Measurements from ENCODE around the gene TXNDC11. TPM values are rescaled to one million over a fixed set of nuclear protein-coding genes. Genes with fewer than 3 reads are reported as not detected.

The TXNDC11 gene
- total and polyA plus RNA-seq, 10 of the 15 experiments (the other 5 are each of a cell fraction or from before 2014, with no cell fraction given), result 1.7 to 86.7 (median 54.4) TPM

DNA sequence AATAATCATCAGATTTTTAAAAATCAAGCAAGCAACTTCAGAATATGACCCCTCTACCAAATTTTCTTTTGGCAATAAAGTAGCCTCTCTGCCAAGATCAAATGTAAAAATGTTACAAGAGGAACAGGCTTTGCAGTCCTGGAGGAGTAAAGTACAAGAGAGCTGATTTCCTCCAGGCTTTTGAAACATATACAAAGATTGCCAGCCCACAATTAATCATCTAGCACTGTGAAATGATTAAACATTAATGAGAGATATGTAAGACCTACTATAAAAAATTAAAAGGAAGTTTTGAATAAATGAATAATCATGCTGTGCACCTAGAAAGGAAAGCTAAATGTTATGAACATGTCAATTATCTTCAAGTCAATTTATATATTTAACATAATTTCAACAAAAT lies 26.3 kb downstream of the TXNDC11 start:
- intact Hi-C loops (cut with micrococcal nuclease; ENCODE audit: unreplicated experiment) (loop anchor here (5.0 kb wide), 1 partner anchor 309 kb away; no protein-coding TSS in a partner anchor), in situ Hi-C loops (cut with MboI) (no loop called here)
- POLR2A ChIA-PET, result interaction anchor here (0.6 to 1.2 kb wide), 3 partner anchors 23 to 81 kb away, joined by 3 read pairs; partner anchors contain the start of gene ZC3H7A
- RAD21 ChIA-PET (ENCODE audit: unreplicated experiment), result interaction anchor here (0.7 to 2.1 kb wide), 3 partner anchors 26 to 185 kb away, joined by 3 to 12 read pairs (median 3); partner anchors contain the start of gene TXNDC11
- Histone ChIP-seq H3K4me3 (no peak overlapping the region), H3K36me3 (ENCODE audit: control insufficient read depth in 2 of 2, insufficient read depth in 2 of 2, low read length in 1 of 2) (peaks cover 20 to 38% of the 10 kb centered on the region in 2 experiments), H3K79me2 (ENCODE audit: control insufficient read depth, insufficient read depth, low read length) (no peaks in the 10 kb centered on the region; the same call in none of the 2 replicates), H3K4me1 (ENCODE audit: control insufficient read depth, insufficient read depth, low read length) (peaks cover 16% of the 10 kb centered on the region), H3K9me3 (replicated peaks; ENCODE audit: control insufficient read depth, insufficient read depth, low read length) (no peaks in the 10 kb centered on the region), H3K4me2 (ENCODE audit: control insufficient read depth, insufficient read depth) (peak overlapping the region; percentile 23), H4K20me1 (ENCODE audit: control insufficient read depth, insufficient read depth) (no peaks in the 10 kb centered on the region), H3K27ac (ENCODE audit: control insufficient read depth, insufficient read depth) (peak overlapping the region; percentile 48; the same call in 1 of the 2 replicates), H3K27me3 (replicated peaks in 1 of 2; ENCODE audit: control insufficient read depth in 2 of 2, insufficient read depth in 2 of 2, low read length in 1 of 2) (no peaks in the 10 kb centered on the region), H3K9ac (ENCODE audit: control insufficient read depth, insufficient read depth, low read length) (no peak overlapping the region), H2AFZ (ENCODE audit: control insufficient read depth, low read depth, low read length) (no peak overlapping the region)
- CTCF ChIA-PET, result interaction anchor here (0.9 to 6.7 kb wide), 12 partner anchors 14 to 310 kb away, joined by 3 to 71 read pairs (median 7); no protein-coding TSS in a partner anchor
- SMC1A ChIA-PET (ENCODE audit: uncharacterized antibody, unreplicated experiment), result interaction anchor here (0.8 to 6.7 kb wide), 11 partner anchors 15 to 310 kb away, joined by 3 to 41 read pairs (median 4); no protein-coding TSS in a partner anchor
- no peak for ATAC-seq
- FAIRE-seq, result no peak
- BruUV-seq (replicated peaks), result no TSS peak
- no peak for DNase-seq (ENCODE audit: low read depth, low spot score)
- TF ChIP-seq NFYA (IDR thresholded peaks at IDR 0.05; ENCODE audit: borderline replicate concordance, low read depth, low read length), result no peak
- TF ChIP-seq DPF2 (IDR thresholded peaks at IDR 0.05), result no peak
- TF ChIP-seq, protein P1, sequence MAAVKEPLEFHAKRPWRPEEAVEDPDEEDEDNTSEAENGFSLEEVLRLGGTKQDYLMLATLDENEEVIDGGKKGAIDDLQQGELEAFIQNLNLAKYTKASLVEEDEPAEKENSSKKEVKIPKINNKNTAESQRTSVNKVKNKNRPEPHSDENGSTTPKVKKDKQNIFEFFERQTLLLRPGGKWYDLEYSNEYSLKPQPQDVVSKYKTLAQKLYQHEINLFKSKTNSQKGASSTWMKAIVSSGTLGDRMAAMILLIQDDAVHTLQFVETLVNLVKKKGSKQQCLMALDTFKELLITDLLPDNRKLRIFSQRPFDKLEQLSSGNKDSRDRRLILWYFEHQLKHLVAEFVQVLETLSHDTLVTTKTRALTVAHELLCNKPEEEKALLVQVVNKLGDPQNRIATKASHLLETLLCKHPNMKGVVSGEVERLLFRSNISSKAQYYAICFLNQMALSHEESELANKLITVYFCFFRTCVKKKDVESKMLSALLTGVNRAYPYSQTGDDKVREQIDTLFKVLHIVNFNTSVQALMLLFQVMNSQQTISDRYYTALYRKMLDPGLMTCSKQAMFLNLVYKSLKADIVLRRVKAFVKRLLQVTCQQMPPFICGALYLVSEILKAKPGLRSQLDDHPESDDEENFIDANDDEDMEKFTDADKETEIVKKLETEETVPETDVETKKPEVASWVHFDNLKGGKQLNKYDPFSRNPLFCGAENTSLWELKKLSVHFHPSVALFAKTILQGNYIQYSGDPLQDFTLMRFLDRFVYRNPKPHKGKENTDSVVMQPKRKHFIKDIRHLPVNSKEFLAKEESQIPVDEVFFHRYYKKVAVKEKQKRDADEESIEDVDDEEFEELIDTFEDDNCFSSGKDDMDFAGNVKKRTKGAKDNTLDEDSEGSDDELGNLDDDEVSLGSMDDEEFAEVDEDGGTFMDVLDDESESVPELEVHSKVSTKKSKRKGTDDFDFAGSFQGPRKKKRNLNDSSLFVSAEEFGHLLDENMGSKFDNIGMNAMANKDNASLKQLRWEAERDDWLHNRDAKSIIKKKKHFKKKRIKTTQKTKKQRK (IDR thresholded peaks at IDR 0.05; ENCODE audit: low read depth, low read length), result no peak
- no peak for TF ChIP-seq GABPA (IDR thresholded peaks at IDR 0.05; ENCODE audit: low read depth)
- TF ChIP-seq, protein P2, sequence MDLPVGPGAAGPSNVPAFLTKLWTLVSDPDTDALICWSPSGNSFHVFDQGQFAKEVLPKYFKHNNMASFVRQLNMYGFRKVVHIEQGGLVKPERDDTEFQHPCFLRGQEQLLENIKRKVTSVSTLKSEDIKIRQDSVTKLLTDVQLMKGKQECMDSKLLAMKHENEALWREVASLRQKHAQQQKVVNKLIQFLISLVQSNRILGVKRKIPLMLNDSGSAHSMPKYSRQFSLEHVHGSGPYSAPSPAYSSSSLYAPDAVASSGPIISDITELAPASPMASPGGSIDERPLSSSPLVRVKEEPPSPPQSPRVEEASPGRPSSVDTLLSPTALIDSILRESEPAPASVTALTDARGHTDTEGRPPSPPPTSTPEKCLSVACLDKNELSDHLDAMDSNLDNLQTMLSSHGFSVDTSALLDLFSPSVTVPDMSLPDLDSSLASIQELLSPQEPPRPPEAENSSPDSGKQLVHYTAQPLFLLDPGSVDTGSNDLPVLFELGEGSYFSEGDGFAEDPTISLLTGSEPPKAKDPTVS (IDR thresholded peaks at IDR 0.05; ENCODE audit: low read depth, low read length), result no peak
- TF ChIP-seq POLR2AphosphoS2 (IDR thresholded peaks at IDR 0.05; ENCODE audit: low read depth, low read length), result no peak
- no peak for TF ChIP-seq RCOR1 (conservative IDR thresholded peaks at IDR 0.05; ENCODE audit: low read depth, low read length)
- TF ChIP-seq, protein P3, sequence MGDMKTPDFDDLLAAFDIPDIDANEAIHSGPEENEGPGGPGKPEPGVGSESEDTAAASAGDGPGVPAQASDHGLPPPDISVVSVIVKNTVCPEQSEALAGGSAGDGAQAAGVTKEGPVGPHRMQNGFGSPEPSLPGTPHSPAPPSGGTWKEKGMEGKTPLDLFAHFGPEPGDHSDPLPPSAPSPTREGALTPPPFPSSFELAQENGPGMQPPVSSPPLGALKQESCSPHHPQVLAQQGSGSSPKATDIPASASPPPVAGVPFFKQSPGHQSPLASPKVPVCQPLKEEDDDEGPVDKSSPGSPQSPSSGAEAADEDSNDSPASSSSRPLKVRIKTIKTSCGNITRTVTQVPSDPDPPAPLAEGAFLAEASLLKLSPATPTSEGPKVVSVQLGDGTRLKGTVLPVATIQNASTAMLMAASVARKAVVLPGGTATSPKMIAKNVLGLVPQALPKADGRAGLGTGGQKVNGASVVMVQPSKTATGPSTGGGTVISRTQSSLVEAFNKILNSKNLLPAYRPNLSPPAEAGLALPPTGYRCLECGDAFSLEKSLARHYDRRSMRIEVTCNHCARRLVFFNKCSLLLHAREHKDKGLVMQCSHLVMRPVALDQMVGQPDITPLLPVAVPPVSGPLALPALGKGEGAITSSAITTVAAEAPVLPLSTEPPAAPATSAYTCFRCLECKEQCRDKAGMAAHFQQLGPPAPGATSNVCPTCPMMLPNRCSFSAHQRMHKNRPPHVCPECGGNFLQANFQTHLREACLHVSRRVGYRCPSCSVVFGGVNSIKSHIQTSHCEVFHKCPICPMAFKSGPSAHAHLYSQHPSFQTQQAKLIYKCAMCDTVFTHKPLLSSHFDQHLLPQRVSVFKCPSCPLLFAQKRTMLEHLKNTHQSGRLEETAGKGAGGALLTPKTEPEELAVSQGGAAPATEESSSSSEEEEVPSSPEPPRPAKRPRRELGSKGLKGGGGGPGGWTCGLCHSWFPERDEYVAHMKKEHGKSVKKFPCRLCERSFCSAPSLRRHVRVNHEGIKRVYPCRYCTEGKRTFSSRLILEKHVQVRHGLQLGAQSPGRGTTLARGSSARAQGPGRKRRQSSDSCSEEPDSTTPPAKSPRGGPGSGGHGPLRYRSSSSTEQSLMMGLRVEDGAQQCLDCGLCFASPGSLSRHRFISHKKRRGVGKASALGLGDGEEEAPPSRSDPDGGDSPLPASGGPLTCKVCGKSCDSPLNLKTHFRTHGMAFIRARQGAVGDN (IDR thresholded peaks at IDR 0.05), result no peak
- TF ChIP-seq, protein P4, sequence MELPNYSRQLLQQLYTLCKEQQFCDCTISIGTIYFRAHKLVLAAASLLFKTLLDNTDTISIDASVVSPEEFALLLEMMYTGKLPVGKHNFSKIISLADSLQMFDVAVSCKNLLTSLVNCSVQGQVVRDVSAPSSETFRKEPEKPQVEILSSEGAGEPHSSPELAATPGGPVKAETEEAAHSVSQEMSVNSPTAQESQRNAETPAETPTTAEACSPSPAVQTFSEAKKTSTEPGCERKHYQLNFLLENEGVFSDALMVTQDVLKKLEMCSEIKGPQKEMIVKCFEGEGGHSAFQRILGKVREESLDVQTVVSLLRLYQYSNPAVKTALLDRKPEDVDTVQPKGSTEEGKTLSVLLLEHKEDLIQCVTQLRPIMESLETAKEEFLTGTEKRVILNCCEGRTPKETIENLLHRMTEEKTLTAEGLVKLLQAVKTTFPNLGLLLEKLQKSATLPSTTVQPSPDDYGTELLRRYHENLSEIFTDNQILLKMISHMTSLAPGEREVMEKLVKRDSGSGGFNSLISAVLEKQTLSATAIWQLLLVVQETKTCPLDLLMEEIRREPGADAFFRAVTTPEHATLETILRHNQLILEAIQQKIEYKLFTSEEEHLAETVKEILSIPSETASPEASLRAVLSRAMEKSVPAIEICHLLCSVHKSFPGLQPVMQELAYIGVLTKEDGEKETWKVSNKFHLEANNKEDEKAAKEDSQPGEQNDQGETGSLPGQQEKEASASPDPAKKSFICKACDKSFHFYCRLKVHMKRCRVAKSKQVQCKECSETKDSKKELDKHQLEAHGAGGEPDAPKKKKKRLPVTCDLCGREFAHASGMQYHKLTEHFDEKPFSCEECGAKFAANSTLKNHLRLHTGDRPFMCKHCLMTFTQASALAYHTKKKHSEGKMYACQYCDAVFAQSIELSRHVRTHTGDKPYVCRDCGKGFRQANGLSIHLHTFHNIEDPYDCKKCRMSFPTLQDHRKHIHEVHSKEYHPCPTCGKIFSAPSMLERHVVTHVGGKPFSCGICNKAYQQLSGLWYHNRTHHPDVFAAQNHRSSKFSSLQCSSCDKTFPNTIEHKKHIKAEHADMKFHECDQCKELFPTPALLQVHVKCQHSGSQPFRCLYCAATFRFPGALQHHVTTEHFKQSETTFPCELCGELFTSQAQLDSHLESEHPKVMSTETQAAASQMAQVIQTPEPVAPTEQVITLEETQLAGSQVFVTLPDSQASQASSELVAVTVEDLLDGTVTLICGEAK (IDR thresholded peaks at IDR 0.05; ENCODE audit: borderline replicate concordance), result no peak
- TF ChIP-seq CBX3 (IDR thresholded peaks at IDR 0.05; ENCODE audit: borderline replicate concordance, low read depth), result no peak
